Loucy (cell line): ENCODE data around the gene HTN3.
"Not testable (repeated sequence)": the region's sequence is repeated elsewhere in the genome, so short reads cannot be mapped to it uniquely, and the experiment has no call there.

Experiments used
- H2AFZ ChIP-seq: fragments of 200-600 bp; sonication (generic); 2 replicates; pipeline ENCODE4 v1.6.0; 2016; ENCODE audit warnings: antibody characterized with exemption, mild to moderate bottlenecking, low read length, moderate library complexity
- H3F3A ChIP-seq: fragments of 200-600 bp; 2 replicates; pipeline ENCODE4 v1.6.0; 2016; ENCODE audit warnings: antibody characterized with exemption, low read depth, mild to moderate bottlenecking
- H3K27me3 ChIP-seq: fragments of 200-600 bp; sonication (generic); 2 replicates; pipeline ENCODE4 v1.6.1; 2014; ENCODE audit warnings: low read length, mild to moderate bottlenecking; ENCODE audit not compliant: insufficient read depth, poor library complexity, severe bottlenecking
- H3K36me3 ChIP-seq: fragments of 200-600 bp; sonication (generic); 2 replicates; pipeline ENCODE4 v1.6.1; 2016; ENCODE audit warnings: low read length; ENCODE audit not compliant: insufficient read depth
- H3K4me1 ChIP-seq: fragments of 200-600 bp; sonication (generic); 2 replicates; pipeline ENCODE4 v1.5.1; 2014; ENCODE audit warnings: low read length, mild to moderate bottlenecking; ENCODE audit not compliant: insufficient read depth, poor library complexity, severe bottlenecking
- H3K4me2 ChIP-seq: fragments of 200-600 bp; sonication (generic); 2 replicates; pipeline ENCODE4 v1.6.0; 2014; ENCODE audit warnings: antibody characterized with exemption, low read length, low read depth, mild to moderate bottlenecking; ENCODE audit not compliant: poor library complexity, severe bottlenecking
- H3K4me3 ChIP-seq: fragments of 200-600 bp; sonication (generic); 2 replicates; pipeline ENCODE4 v1.5.1; 2014; ENCODE audit warnings: low read length, mild to moderate bottlenecking, mixed read lengths; ENCODE audit not compliant: poor library complexity, severe bottlenecking
- H3K79me2 ChIP-seq: fragments of 200-600 bp; sonication (generic); 2 replicates; pipeline ENCODE4 v1.6.1; 2014; ENCODE audit warnings: low read length; ENCODE audit not compliant: insufficient read depth
- H3K9ac ChIP-seq: fragments of 200-600 bp; sonication (generic); 2 replicates; pipeline ENCODE4 v1.6.0; 2014; ENCODE audit warnings: mild to moderate bottlenecking, low read depth, low read length, moderate library complexity; ENCODE audit not compliant: poor library complexity, severe bottlenecking
- H3K9me2 ChIP-seq: fragments of 200-600 bp; sonication (generic); replicated peaks from 2 replicates; pipeline ENCODE4 v1.6.1; 2016; ENCODE audit warnings: low read depth, low read length, mixed read lengths
- H3K9me3 ChIP-seq: fragments of 200-600 bp; sonication (generic); 2 replicates; pipeline ENCODE4 v1.6.1; 2014; ENCODE audit warnings: mild to moderate bottlenecking, antibody characterized with exemption, low read length, low read depth; ENCODE audit not compliant: insufficient read depth
- H4K20me1 ChIP-seq: fragments of 200-600 bp; sonication (generic); 2 replicates; pipeline ENCODE4 v1.6.0; 2014; ENCODE audit warnings: antibody characterized with exemption, low read length, mild to moderate bottlenecking; ENCODE audit not compliant: insufficient read depth, poor library complexity, severe bottlenecking
- EZH2phosphoT487 ChIP-seq: fragments of 200-600 bp; IDR thresholded peaks from 2 replicates; pipeline ENCODE4 v1.6.1; 2018; ENCODE audit warnings: antibody characterized with exemption, mild to moderate bottlenecking, moderate library complexity, borderline replicate concordance
- TF ChIP-seq, protein P1 (sequence below): fragments of 200-600 bp; sonication (generic); conservative IDR thresholded peaks from 2 replicates; pipeline ENCODE4 v1.5.1; 2014; ENCODE audit warnings: mild to moderate bottlenecking, antibody characterized with exemption, low read length

The HTN3 gene

DNA sequence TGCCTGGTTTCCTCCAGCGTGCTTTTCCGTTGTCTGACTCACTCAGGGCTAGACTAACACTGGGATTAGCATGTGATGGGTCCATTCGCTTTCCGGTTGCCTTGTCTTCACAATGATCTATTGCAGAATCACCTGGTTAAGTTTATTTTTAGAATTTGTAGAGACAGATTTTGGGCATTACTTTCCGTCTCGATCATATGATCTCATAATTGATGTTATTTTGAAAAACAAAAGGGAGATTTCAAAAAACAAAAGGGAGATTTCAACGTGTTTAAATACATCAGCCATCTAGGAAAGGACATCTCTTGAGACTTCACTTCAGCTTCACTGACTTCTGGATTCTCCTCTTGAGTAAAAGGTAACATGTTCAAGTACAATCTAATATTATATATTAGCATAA lies at the start of gene HTN3:
Gene HTN3, plus strand, starts transcription at position 301 of the 400 bp plus-strand sequence. CDS start 2,282 bp downstream, outside the sequence.
- not testable (repeated sequence) for H3K4me2 ChIP-seq, H3F3A ChIP-seq, H3K9me3 ChIP-seq, H3K9ac ChIP-seq, H2AFZ ChIP-seq, H3K4me1 ChIP-seq, H3K36me3 ChIP-seq, H3K4me3 ChIP-seq, H3K27me3 ChIP-seq, H3K79me2 ChIP-seq, H3K9me2 ChIP-seq, H4K20me1 ChIP-seq

DNA sequence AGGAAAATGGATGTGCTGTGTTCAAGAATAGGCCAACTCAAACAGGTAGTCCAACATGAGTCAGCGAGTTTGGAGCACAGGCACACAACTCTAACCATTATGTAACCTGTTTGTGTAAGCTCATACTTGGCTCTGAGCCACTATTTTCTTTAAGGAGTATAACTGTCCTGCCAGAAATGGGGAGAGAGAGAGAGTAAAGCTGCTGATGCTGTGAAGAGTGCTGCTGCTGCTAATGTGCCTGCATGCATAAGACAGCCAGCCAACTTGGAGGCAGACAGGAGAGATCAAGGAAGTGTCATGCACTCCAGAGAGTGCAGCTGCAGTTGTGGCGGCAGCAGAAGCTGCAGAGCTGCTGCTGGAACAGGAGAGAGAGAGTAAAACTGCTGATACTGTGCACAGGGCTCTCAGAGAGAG lies 44.2 kb upstream of the HTN3 start:
- Histone ChIP-seq H3K36me3 (no peaks in the 10 kb centered on the region), H3K9me2 (no peaks in the 10 kb centered on the region), H4K20me1 (no peaks in the 10 kb centered on the region), H3K9ac (no peak overlapping the region), H2AFZ (no peak overlapping the region), H3K4me1 (no peaks in the 10 kb centered on the region), H3K9me3 (no peaks in the 10 kb centered on the region), H3K27me3 (no peaks in the 10 kb centered on the region), H3K4me3 (no peak overlapping the region), H3F3A (no peaks in the 10 kb centered on the region), H3K4me2 (no peak overlapping the region), H3K79me2 (no peaks in the 10 kb centered on the region)
- TF ChIP-seq, protein P1, sequence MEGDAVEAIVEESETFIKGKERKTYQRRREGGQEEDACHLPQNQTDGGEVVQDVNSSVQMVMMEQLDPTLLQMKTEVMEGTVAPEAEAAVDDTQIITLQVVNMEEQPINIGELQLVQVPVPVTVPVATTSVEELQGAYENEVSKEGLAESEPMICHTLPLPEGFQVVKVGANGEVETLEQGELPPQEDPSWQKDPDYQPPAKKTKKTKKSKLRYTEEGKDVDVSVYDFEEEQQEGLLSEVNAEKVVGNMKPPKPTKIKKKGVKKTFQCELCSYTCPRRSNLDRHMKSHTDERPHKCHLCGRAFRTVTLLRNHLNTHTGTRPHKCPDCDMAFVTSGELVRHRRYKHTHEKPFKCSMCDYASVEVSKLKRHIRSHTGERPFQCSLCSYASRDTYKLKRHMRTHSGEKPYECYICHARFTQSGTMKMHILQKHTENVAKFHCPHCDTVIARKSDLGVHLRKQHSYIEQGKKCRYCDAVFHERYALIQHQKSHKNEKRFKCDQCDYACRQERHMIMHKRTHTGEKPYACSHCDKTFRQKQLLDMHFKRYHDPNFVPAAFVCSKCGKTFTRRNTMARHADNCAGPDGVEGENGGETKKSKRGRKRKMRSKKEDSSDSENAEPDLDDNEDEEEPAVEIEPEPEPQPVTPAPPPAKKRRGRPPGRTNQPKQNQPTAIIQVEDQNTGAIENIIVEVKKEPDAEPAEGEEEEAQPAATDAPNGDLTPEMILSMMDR, result no peak
- no peak for TF ChIP-seq EZH2phosphoT487

DNA sequence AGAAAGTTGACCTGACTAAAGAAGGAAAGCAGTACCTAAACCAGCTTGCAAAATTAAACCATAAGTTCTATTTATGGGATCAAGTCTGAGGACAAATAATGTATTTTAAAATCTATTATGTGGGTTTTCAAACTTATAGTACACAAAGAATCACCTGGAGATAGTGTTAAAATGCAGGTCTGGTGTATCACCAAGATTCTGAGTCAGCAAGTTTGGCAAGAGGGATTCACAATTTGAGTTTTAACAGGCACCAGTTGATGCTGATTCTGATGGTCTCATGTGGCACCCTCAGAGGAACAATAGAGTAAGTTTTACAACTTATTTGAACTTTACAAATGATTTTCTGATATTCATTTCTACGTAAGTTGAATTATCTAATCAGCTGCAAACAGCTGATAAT lies 41.6 kb upstream of the HTN3 start:
- Histone ChIP-seq H3K27me3 (no peaks in the 10 kb centered on the region), H3K9me3 (no peaks in the 10 kb centered on the region), H3K36me3 (no peaks in the 10 kb centered on the region), H3K9ac (no peak overlapping the region), H3K9me2 (no peaks in the 10 kb centered on the region), H3K4me2 (no peak overlapping the region), H3K4me3 (no peak overlapping the region), H3K4me1 (no peaks in the 10 kb centered on the region), H3F3A (no peaks in the 10 kb centered on the region), H2AFZ (no peak overlapping the region), H3K79me2 (no peaks in the 10 kb centered on the region), H4K20me1 (no peaks in the 10 kb centered on the region)
- no peak for TF ChIP-seq EZH2phosphoT487
- TF ChIP-seq, protein P1, result no peak

DNA sequence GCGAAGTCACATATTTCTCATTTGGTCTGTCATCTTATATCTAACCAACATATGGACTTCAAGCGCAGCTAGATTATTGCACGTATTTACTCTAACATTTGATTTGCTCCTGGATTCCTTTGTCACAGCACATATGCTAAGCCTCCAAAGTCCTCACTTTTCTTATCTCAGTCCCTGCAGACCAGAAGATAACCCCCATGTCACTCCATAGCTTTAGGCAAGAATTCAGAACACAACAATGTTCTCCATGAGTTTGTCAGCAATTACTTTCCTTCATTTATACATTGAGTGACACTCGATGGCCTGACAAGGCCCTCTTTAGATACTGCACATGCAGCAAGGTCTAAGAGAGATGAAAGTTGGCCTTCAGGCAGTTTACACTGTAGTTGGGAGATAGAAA lies 37.2 kb upstream of the HTN3 start:
- Histone ChIP-seq H3K4me1 (no peaks in the 10 kb centered on the region), H2AFZ (no peak overlapping the region)

More for the DNA sequence above, 37.2 kb upstream of the HTN3 start:
- Histone ChIP-seq H3K4me3 (no peak overlapping the region), H3F3A (no peaks in the 10 kb centered on the region), H3K9ac (no peak overlapping the region), H3K27me3 (no peaks in the 10 kb centered on the region), H4K20me1 (no peaks in the 10 kb centered on the region), H3K9me2 (no peaks in the 10 kb centered on the region), H3K36me3 (no peaks in the 10 kb centered on the region), H3K4me2 (no peak overlapping the region), H3K9me3 (no peaks in the 10 kb centered on the region), H3K79me2 (no peaks in the 10 kb centered on the region)
- TF ChIP-seq, protein P1, result no peak
- TF ChIP-seq EZH2phosphoT487, result no peak
